HG03521 (cell line): Measurements from ENCODE around the gene CP.
A peak's percentile ranks its signal among the peaks of the same experiment; 100 is the strongest.

Experiments
- ATAC-seq: cut with Tn5 transposase; IDR thresholded peaks from one replicate; pipeline ENCODE4 v1.9.1; 2021; ENCODE audit warnings: mild to moderate bottlenecking, moderate library complexity; ENCODE audit not compliant: unreplicated experiment

Gene CP

DNA sequence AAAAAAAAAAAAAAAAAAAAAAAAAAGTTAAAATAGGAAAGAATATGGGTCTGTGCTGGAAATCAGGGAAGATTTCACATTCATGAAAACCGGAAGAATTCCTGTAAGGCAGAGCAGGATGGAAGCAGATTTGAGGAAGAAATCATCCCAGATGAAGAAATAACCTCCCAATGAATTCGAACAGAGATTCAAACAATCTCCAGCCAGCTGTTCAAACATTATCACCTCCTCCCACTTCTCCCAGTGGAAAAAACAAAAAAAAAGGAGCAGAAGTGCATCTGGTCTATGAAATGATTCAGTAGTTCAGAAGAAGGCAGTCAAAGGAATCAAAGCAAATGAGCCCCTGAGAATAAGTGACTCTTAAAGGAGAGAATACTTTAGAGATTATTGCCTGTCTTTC is 33.1 kb downstream of the CP start:
- ATAC-seq: no peak

GRCh38 chr3:149186721-149187120 is 34.9 kb downstream of the CP start:
- no peak for ATAC-seq

DNA sequence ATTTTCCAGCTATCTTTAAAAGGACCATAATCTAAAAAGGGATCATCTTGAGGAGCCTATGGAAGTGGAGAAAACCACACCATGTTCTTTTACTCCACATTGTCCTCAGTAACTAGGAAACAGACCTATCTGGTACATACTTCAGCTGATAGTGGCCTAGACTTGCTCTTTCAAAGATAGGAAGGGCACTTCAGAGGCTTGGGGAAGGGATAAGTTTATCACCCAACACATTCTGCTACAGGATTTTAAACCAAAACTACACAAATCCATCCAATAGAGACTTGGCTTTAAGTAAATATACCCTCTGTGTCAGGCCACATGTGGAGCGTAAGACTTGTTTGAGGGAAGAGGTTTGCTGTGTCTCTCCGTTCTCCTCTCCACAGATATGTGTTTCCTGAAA is 35.4 kb downstream of the CP start:
- no peak for ATAC-seq

- ATAC-seq: no peak
Observed at GRCh38 chr3:149181182-149181581, 40.4 kb downstream of the CP start.

GRCh38 chr3:149180057-149180573 is 41.5 kb downstream of the CP start:
- no peak for ATAC-seq

DNA sequence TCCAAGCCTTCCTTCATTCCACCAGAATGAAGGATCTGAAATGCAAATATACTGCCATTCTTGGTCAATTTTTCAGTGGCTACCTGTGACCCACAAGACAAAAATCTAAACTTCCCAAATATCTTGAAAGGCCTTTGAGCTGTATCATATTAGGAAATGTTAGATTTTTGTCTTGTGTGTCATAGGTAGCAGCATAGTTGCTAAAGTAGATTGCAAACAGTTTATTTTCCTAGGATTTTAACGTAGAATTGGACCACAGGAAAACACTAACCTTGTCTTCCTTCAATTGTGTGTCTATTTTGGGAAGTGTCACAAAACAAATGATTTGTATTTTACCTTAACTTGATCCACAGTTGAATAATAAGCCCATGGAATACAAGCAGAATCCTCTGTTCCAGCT is 42.4 kb downstream of the CP start:
- no peak for ATAC-seq

DNA sequence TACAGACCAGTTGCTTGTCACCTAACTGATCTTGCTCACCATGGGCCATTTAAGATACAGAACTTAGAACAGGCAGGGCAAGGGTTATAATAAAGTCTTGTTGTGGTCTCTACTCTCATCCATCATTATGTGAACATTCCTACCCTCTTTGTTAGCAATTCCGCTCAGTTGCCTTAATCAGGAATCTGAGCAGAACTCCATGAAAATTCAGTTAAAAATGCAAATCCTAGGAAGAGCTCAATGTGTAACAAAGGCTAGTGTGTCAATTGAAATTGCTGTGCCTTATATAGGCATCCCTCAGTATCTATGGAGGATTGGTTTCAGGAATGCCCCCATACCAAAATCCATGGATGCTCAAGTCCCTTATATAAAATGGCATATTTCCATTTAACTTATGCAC is 44.5 kb downstream of the CP start:
- no peak for ATAC-seq

- ATAC-seq: peak; percentile 82
Observed at GRCh38 chr3:149174901-149175300, 46.7 kb downstream of the CP start.

GRCh38 chr3:149170672-149171071 is 51.0 kb downstream of the CP start:
- no peak for ATAC-seq

- no peak for ATAC-seq
Observed at GRCh38 chr3:149167898-149168297, 53.7 kb downstream of the CP start.

- no peak for ATAC-seq
Observed at GRCh38 chr3:149163066-149163465, 58.6 kb downstream of the CP start.

GRCh38 chr3:149162007-149162406 is 59.6 kb downstream of the CP start:
- ATAC-seq: no peak

GRCh38 chr3:149160754-149161300 is 60.8 kb downstream of the CP start:
- no peak for ATAC-seq

GRCh38 chr3:149153402-149153801 is 68.2 kb downstream of the CP start:
- no peak for ATAC-seq

DNA sequence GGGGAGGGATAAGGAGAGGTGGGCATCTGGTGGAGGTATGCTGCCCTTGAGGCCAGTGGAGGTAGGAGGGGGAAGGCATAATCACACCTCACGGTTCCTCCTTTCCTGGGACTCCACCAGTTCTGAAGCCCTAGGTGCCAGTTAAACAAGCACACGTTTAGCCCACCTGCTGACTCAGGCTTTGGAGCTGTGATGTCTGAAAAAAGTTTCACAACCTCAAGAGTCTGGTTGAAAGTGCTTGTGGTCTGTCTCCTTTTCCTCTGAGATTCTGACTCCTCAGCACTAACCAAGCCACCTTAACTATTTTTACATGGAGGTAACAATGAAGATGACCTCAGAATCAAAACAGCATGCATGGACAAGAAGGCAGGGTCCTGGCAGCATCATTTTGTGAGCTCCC is 69.2 kb downstream of the CP start:
- peak; percentile 92 for ATAC-seq

DNA sequence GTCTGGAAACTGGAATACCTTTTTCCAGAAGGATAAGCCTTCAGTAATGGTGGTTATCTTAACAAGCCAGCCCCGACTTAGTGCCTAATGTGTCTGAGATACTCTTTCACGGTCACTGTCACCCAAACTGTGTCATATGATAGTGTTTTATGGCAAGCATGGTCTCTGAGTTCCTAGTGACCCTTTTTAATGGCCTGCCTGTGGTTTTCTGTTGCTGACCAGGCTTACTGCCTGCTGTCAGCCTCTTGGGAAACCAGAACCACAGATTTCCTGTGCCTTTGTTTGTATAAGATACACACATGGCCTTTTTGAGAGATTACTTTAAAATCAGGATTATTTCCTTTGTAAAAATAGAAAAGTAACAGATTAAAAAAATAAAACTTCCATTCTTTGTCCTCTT is 69.8 kb downstream of the CP start:
- no peak for ATAC-seq

GRCh38 chr3:149150436-149150835 is 71.2 kb downstream of the CP start:
- no peak for ATAC-seq

DNA sequence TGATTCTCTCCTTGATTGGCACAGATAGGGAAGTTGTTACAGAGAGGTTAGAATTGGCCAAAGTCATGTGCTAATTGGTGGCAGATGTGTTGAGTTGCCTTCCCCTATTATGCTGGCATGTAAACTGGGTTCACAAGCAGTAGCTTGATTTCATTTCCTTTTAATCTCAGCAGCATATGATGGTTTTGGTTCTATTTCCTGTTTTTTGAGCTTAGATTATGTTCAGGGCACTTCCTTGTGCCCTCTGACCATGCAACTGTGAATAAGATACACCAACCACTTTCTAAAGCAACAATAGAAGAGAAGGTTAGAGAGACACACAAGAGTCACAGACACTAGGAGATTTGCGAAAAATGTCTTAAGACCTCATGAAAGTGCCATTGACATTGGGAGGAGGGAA is 75.7 kb downstream of the CP start:
- peak; percentile 52 for ATAC-seq

DNA sequence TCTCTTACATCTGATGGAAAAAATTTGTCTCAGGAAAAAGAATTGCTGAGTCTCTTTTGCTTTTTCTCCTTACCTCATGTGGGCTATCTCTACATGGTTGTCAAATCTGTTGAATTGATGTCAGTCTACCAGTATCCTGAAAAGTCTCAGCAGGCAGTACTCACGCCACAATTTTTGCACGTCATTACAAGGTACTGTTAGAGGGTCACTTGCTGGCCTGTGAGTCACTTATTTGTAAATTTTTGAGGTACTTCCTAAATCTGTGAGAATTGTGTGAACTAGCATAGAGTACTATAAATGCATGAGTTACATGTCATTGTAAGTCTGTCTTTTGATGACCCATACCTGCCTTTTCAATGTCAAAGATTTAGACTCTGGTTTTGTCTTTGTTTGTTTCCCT is 76.3 kb downstream of the CP start:
- ATAC-seq: no peak

GRCh38 chr3:149142682-149143081 is 78.9 kb downstream of the CP start:
- ATAC-seq: no peak

DNA sequence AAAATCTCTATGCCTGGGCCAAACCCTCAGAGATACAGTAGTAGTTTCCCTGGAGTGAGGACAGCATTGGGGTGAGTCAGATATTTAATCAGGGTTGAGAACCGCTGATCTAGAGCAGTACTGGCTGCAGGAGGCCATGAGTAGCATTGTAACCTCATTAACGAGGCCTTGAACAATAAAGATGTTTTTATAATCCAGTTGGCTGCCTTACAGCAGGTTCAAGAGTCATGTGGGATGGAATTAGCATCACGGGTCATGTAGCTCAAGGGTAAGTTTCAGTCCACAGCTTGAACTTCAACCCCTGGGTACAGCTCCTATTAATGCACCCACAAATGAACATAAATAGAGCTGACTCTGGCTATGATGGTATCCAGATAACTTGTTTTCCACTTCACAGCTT is 87.1 kb downstream of the CP start:
- no peak for ATAC-seq

GRCh38 chr3:149131589-149131988 is 90.0 kb downstream of the CP start:
- no peak for ATAC-seq
